Type B pancreatic cell (in vitro differentiated cells): ENCODE data around the gene ITPKB. TPM values are rescaled to one million over a fixed set of nuclear protein-coding genes. Genes with fewer than 3 reads are reported as not detected.
A peak's percentile ranks its signal among the peaks of the same experiment; 100 is the strongest.

ENCODE experiments used
- DNase-seq: peaks from one replicate; pipeline ENCODE4 v3.0.0; 2021; ENCODE audit warnings: mixed read lengths; ENCODE audit not compliant: unreplicated experiment; ENCODE audit errors: extremely low spot score
- H3K27ac Mint-ChIP-seq: 2 replicates; pipeline ENCODE4 v1.8.0; 2021; ENCODE audit warnings: mild to moderate bottlenecking, mixed read lengths
- H3K27me3 Mint-ChIP-seq: 2 replicates; pipeline ENCODE4 v1.8.0; 2021; ENCODE audit warnings: mixed read lengths
- H3K36me3 Mint-ChIP-seq: 2 replicates; pipeline ENCODE4 v1.8.0; 2021; ENCODE audit warnings: mixed read lengths
- H3K4me1 Mint-ChIP-seq: one replicate; pipeline ENCODE4 v1.8.0; 2021; ENCODE audit warnings: mixed read lengths; ENCODE audit not compliant: unreplicated experiment
- H3K4me3 Mint-ChIP-seq: 2 replicates; pipeline ENCODE4 v1.8.0; 2021; ENCODE audit warnings: mild to moderate bottlenecking, mixed read lengths
- H3K9me3 Mint-ChIP-seq: 2 replicates; pipeline ENCODE4 v1.8.0; 2021; ENCODE audit warnings: mixed read lengths
- total RNA-seq: library from RNA; stranded (reverse); gene quantifications from 2 replicates; pipeline ENCODE4 v1.2.1, GENCODE V29; 2021; ENCODE audit warnings: low replicate concordance
- TF ChIP-seq, protein P1 (sequence below): fragments of 200-600 bp; sonication (generic); conservative IDR thresholded peaks from 2 replicates; pipeline ENCODE4 v1.5.0; 2021; ENCODE audit warnings: antibody characterized with exemption, mild to moderate bottlenecking

Gene ITPKB
- total RNA-seq, 1 donor from 2014 or later: 31.4 TPM

- no peaks in the 10 kb centered on the region for H3K9me3 Mint-ChIP-seq
- H3K36me3 Mint-ChIP-seq: peaks cover 3% of the 10 kb centered on the region
- no peak for DNase-seq
- H3K27ac Mint-ChIP-seq: peak overlapping the region; percentile 77
- H3K4me3 Mint-ChIP-seq: peak overlapping the region; percentile 73
- TF ChIP-seq, protein P1, sequence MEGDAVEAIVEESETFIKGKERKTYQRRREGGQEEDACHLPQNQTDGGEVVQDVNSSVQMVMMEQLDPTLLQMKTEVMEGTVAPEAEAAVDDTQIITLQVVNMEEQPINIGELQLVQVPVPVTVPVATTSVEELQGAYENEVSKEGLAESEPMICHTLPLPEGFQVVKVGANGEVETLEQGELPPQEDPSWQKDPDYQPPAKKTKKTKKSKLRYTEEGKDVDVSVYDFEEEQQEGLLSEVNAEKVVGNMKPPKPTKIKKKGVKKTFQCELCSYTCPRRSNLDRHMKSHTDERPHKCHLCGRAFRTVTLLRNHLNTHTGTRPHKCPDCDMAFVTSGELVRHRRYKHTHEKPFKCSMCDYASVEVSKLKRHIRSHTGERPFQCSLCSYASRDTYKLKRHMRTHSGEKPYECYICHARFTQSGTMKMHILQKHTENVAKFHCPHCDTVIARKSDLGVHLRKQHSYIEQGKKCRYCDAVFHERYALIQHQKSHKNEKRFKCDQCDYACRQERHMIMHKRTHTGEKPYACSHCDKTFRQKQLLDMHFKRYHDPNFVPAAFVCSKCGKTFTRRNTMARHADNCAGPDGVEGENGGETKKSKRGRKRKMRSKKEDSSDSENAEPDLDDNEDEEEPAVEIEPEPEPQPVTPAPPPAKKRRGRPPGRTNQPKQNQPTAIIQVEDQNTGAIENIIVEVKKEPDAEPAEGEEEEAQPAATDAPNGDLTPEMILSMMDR: no peak
- H3K27me3 Mint-ChIP-seq: no peaks in the 10 kb centered on the region
- H3K4me1 Mint-ChIP-seq: peaks cover 39% of the 10 kb centered on the region
These were observed 19.3 kb downstream of the ITPKB start for GRCh38 chr1:226719596-226720387.

GRCh38 chr1:226717256-226717909, 21.7 kb downstream of the ITPKB start:
- DNase-seq: no peak
- TF ChIP-seq, protein P1: no peak
- Mint-ChIP-seq H3K27me3 (no peaks in the 10 kb centered on the region), H3K4me1 (peaks cover 24% of the 10 kb centered on the region), H3K9me3 (no peaks in the 10 kb centered on the region), H3K36me3 (peaks cover 7% of the 10 kb centered on the region), H3K4me3 (no peak overlapping the region), H3K27ac (no peak overlapping the region)

DNA sequence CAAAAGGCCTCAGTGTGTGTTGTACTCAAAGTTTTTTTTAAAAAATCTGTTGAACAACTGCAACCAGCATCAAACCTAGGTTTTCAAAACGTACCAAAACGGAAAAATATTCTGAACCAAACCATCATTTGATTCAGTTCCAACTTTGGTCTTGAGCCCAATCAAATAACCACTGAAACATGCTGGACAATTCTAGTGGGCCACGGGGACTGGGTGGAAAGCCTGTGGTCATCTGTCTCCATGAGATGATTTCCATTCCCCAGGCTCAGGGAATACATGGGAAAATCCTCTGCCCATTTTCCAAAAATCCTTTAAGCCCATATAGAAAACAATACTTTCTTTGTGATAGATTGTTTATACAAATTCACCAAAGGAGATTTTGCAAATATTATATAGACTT, 22.5 kb downstream of the ITPKB start:
- H3K36me3 Mint-ChIP-seq: peaks cover 7% of the 10 kb centered on the region
- no peak overlapping the region for H3K27ac Mint-ChIP-seq
- TF ChIP-seq, protein P1: no peak
- DNase-seq: no peak
- H3K27me3 Mint-ChIP-seq: no peaks in the 10 kb centered on the region
- H3K4me3 Mint-ChIP-seq: no peak overlapping the region
- no peaks in the 10 kb centered on the region for H3K9me3 Mint-ChIP-seq
- H3K4me1 Mint-ChIP-seq: peaks cover 21% of the 10 kb centered on the region

DNA sequence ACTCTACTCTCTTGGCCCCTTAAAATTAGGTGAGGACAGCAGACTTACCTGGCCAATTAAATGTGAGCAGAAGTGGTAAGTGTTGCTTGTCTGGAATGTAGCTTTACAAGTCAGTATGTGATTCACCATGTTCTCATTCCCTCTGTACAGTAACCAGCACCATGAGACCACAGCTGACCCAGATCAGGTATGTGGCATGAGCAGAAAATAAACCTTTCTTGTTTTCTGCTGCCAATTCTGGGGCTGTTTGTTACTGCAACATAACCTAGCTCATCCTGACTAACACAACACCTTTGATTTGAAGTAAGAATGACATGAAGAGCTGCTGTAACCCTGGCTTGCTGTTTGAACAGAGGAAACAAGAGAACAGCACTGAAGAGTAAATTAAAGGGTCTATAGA, 24.9 kb downstream of the ITPKB start:
- H3K9me3 Mint-ChIP-seq: no peaks in the 10 kb centered on the region

DNA sequence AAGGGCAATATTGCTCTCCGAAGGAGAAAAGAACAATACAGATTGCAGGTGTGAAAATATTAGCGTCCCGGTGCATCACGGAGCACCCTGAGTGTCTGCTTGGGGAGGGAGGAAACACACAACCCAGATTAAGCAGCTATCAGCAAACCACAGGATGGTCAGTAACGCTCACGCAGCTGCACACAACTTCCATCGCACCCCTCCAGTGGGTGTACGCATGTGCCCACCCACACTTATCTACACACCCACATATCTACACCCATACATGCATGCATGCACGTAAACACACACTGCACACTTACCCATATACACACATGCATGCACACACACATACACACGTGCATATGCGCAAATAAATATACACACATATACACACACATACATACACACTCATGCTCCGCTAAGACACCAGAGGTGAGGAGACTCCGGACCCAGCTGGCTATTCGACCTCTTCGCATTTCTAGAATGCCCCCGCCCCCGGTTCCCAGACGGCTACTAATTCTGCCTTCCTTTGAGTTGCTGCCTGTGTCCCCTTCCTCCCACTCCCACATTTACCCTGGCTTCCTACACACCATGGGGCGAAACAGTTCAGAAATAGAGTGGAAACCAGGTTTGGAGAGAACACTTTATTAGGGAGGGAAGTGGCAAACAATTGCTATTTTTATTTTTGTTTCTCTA, 26.2 kb downstream of the ITPKB start:
- peaks cover 35% of the 10 kb centered on the region for H3K4me1 Mint-ChIP-seq
- H3K27ac Mint-ChIP-seq: no peak overlapping the region
- H3K4me3 Mint-ChIP-seq: no peak overlapping the region
- H3K27me3 Mint-ChIP-seq: peaks cover 4% of the 10 kb centered on the region
- H3K36me3 Mint-ChIP-seq: peaks cover 9% of the 10 kb centered on the region
- TF ChIP-seq, protein P1: no peak
- no peak for DNase-seq
- H3K9me3 Mint-ChIP-seq: no peaks in the 10 kb centered on the region

More for the DNA sequence above, 24.9 kb downstream of the ITPKB start:
- no peak overlapping the region for H3K4me3 Mint-ChIP-seq
- TF ChIP-seq, protein P1: no peak
- peaks cover 4% of the 10 kb centered on the region for H3K27me3 Mint-ChIP-seq
- DNase-seq: no peak
- peaks cover 28% of the 10 kb centered on the region for H3K4me1 Mint-ChIP-seq
- H3K36me3 Mint-ChIP-seq: peaks cover 9% of the 10 kb centered on the region
- no peak overlapping the region for H3K27ac Mint-ChIP-seq
